Muscle of arm (tissue), 14 donors: ENCODE data around the gene TAMM41. TPM values are rescaled to one million over a fixed set of nuclear protein-coding genes. Genes with fewer than 3 reads are reported as not detected.
"Not testable (repeated sequence)": the region's sequence is repeated elsewhere in the genome, so short reads cannot be mapped to it uniquely, and the experiment has no call there.

ENCODE experiments used
- DNase-seq: peaks from one replicate; pipeline ENCODE4 v3.0.0-alpha.2; 2013
- long read RNA-seq, 11 donors: transcript quantifications; one replicate each; lab custom pipeline, GENCODE V29; 2026
- polyA plus RNA-seq, 12 donors: library from polyadenylated mRNA; unstranded; fragments of 120-200 nt; gene quantifications; one replicate each; pipeline ENCODE4 v1.2.1, GENCODE V29; 2013; ENCODE audit not compliant: insufficient read length in 12 of 12

TAMM41 gene, protein sequence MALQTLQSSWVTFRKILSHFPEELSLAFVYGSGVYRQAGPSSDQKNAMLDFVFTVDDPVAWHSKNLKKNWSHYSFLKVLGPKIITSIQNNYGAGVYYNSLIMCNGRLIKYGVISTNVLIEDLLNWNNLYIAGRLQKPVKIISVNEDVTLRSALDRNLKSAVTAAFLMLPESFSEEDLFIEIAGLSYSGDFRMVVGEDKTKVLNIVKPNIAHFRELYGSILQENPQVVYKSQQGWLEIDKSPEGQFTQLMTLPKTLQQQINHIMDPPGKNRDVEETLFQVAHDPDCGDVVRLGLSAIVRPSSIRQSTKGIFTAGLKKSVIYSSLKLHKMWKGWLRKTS
- 10 to 100 TPM in 11 of 12 donors, not detected in 1; 12.0 to 17.0 (median 14.3) TPM for polyA plus RNA-seq
- long read RNA-seq, donor 1, partial matches to known transcripts = 0 of 1 reads
- long read RNA-seq, donor 1, other reads (novel, unspliced or antisense) = 0 of 1 reads
- long read RNA-seq, donor 2, partial matches to known transcripts = 0 of 5 reads
- long read RNA-seq, donor 2, other reads (novel, unspliced or antisense) = 0 of 5 reads
- long read RNA-seq, donor 3 = 0 reads
- long read RNA-seq, donor 4 = 0 reads
- long read RNA-seq, donor 5, partial matches to known transcripts = 0 of 2 reads
- long read RNA-seq, donor 5, other reads (novel, unspliced or antisense) = 0 of 2 reads
- long read RNA-seq, donor 6, partial matches to known transcripts = 0 of 2 reads
- long read RNA-seq, donor 6, other reads (novel, unspliced or antisense) = 0 of 2 reads
- long read RNA-seq, donor 7, partial matches to known transcripts = 0 of 1 reads
- long read RNA-seq, donor 7, other reads (novel, unspliced or antisense) = 0 of 1 reads
- long read RNA-seq, donor 8, partial matches to known transcripts = 0 of 4 reads
- long read RNA-seq, donor 8, other reads (novel, unspliced or antisense) = 0 of 4 reads
- long read RNA-seq, donor 9, partial matches to known transcripts = 0 of 2 reads
- long read RNA-seq, donor 9, other reads (novel, unspliced or antisense) = 0 of 2 reads
- long read RNA-seq, donor 10, partial matches to known transcripts = 0 of 5 reads
- long read RNA-seq, donor 10, other reads (novel, unspliced or antisense) = 0 of 5 reads
- long read RNA-seq, donor 11, transcript TAMM41-206 (8 exons, 1,213 nt) = major isoform, 5 of 6 reads
- long read RNA-seq, donor 11, partial matches to known transcripts = 0 of 6 reads
- long read RNA-seq, donor 11, other reads (novel, unspliced or antisense) = 0 of 6 reads

DNA sequence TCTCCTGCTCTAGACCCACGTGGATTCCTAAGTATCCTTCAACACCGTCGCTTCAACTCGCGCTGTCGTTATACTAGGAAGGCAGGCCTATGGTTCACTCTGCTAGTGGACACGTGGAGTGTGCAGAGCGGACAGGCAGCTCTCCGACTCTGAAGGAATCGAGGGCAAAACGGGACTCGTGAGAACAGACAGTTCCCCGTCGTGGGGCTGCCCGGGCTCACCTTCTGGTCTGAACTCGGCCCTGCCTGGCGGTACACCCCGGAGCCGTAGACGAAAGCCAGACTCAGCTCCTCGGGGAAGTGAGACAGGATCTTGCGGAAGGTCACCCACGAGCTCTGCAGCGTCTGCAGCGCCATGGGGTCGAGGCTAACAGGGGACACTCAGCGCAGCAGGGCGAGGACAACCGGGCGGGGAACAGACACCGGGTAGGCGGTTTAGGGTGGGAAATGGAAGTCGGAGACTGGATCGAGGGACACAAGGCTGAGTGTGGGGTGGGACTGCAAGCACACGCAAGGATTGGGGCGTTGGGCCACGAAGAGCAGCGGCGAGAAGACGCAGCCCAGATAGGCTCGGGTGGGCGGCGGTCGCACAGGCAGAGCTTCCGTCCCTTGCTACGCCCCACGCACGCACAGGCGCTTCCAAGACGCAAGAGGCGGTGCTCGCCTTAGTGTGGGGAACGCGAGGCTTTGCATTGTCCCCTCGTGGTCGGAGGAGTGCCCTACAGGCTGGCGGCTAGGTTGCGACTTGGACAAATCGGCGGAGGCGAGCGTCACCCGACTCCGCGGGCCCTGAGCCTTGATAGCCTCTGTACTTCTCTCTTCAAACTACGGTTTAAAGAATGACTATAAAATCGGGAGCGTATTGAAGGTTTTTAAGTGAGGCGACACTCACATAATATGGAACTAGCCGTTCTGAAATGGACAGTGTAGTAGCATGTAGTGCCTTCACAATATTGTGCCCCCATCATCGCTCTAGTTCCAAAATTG is at the start of gene TAMM41:
TAMM41 (minus strand) TSS at position 605 of the 986 bp plus-strand sequence; CDS start at position 356, 249 bp downstream.
- DNase-seq = peak; percentile 90

DNA sequence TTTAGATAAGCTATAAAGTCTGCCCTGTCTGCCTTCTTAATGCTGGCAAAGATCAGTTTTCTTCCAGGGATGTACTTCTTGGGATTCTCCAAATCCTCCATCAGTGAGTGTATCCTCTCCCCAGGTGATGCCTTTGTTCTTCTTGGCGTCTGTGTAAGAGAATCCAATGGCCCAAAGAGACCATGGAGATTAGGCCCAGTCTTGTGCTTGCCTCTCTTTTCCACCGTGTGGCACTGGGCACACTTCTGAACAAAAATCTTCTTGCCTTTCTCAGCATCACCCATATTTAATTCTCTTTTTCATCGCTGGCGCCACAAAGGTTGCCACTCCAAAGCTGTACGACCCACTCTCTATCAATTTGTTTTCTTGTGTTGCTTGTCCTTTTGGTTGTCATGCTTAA is 32.2 kb upstream of the TAMM41 start:
- no peak for DNase-seq

DNA sequence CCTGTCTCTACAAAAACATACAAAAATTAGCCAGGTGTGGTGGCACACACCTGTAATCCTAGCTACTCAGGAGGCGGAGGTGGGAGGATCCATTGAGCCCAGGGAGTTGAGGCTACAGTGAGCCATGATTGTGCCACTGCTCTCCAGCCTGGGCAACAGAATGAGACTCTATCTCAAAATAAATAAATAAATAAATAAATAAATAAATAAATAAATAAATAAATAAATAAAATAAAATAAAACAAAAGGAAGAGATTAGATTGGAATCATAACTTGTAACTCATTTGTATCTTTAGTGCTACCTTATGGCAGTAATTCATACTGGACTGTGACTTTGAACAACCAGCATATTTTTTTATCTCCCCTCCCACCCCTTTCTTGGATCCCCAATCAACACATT is 28.0 kb upstream of the TAMM41 start:
- DNase-seq = not testable (repeated sequence)

DNA sequence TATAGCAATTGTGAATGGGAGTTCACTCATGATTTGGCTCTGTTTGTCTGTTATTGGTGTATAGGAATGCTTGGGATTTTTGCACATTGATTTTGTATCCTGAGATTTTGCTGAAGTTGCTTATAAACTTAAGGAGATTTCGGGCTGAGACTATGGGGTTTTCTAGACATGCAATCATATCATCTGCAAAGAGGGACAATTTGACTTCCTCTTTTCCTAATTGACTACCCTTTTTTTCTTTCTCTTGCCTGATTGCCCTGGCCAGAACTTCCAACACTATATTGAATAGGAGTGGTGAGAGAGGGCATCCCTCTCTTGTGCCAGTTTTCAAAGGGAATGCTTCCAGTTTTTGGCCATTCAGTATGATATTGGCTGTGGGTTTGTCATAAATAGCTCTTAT is 17.1 kb upstream of the TAMM41 start:
- not testable (repeated sequence) for DNase-seq

DNA sequence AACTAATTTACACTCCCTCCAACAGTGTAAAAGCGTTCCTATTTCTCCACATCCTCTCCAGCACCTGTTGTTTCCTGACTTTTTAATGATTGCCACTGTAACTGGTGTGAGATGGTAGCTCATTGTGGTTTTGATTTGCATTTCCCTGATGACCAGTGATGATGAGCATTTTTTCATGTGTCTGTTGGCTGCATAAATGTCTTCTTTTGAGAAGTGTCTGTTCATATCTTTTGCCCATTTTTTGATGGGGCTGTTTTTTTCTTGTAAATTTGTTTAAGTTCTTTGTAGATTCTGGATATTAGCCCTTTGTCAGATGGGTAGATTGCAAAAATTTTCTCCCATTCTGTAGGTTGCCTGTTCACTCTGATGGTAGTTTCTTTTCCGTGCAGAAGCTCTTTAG is 15.9 kb upstream of the TAMM41 start:
- not testable (repeated sequence) for DNase-seq

DNA sequence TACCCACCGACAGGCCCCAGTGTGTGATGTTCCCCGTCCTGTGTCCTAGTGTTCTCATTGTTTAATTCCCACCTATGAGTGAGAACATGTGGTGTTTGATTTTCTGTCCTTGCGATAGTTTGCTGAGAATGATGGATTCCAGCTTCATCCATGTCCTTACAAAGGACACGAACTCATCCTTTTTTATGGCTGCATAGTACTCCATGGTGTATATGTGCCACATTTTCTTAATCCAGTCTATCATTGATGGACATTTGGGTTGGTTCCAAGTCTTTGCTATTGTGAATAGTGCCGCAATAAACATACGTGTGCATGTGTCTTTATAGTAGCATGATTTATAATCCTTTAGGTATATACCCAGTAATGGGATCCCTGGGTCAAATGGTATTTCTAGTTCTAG is 15.5 kb upstream of the TAMM41 start:
- not testable (repeated sequence) for DNase-seq

DNA sequence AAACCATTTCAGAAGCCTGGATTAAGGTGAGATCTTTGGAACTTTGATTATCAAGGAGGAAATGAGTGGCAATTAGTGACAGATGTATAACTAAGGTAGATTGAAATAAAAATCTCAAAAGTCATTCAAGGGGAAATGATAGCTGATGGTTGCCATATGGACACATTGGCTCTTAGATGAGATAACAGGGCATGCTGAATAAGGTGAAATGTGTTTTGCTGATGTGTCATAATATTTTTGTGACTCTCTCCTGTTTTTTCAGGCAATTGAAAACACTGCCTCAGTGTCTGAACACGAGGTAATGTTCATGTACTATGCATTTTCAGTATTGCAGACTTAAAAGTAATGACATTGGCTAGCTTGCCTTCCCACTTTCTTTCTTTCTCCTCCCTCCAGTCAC is 13.5 kb upstream of the TAMM41 start:
- not testable (repeated sequence) for DNase-seq

DNA sequence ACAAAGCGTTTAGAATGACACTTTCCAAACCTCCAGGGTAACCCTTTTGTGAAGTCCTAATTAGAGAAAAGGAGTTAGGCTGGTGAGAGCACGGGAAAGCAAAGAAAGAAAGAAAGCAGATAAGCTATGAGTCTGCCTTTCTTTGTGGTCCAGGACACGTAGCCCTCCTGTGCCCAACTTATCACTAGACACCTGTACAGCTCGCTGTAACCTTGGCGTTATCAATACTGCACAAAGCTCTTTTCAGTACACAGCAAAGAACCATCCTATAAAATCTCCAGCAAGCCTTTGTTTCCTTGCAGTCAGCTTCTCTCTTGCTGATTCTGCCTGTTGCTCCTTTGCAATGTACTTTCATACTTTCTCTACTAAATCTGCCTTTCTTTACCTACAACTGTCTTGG is 6.8 kb upstream of the TAMM41 start:
- no peak for DNase-seq

DNA sequence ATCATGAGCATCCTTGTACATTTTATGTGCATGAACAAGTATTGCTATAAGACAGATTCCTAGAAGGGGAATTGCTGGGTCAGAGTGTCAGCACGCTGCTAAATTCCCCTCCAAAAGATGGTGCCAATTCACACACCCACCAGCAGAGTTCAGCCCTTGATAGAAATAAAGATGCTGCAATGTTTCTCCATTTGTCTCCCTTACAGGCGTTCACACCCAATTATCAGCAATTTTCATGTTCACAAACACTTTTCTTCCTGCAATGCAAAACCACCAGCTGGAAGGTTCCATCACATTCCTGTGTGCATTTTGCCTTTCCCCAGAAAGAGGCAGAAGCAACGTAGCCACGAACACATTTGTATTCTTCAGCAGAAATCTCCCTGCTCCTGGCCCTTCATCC is 3.3 kb upstream of the TAMM41 start:
- DNase-seq = no peak

DNA sequence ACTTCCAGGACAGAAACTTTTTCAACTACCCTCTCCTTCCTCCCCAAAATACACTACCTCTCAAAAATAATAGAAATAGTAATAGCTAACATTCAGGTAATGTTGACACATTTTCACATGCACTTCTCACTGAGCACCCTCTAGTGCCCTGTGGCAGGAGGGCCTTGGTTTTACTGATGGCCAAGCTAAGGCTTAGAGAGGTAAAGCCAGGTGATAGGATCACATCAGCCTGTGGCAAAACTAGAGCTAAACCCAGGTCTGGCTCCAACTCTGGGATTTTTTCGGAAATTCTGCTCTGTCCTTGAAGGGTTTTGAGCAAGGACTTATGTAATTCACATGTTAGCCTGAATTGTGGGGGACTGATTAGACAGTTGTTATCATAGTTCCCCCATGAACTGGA is 922 bp upstream of the TAMM41 start:
- no peak for DNase-seq

DNA sequence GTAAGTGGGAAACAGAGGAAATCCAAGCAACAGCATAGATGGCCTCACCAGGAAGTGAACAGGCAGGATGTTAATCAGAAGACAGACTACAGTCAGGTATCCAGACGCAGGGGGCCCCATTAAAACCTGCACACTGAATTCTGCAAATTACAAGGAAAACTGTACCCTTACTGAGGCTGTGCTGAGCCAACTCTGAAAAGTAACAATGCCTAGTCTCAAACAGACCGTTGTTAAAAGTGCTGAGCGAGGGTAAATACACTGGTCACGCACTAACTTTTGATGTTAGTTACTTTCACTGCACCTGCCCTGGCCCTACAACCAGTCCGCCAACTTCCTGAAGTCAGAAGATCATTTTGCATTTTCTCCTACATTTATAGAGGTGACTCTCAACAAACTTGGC is 1.0 kb downstream of the TAMM41 start:
- DNase-seq = no peak

DNA sequence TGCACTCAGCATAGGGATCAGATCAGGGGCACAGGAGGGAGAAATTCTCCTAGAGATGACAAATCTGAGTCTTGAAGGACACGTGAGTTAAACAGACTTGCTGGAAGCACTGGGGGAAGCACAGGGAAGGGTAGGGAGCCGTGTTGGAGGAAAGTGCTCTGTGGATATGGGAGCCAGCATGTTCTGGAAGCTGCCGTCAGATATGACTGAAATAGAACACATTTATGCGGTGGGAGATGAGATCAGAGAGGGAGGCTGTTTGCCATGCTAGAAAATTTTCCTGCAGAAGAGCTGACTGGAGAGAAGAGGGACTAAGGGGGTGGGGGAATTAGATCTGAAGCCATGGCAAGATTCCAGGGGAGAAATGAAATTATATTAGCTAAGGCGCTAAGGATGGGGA is 1.8 kb downstream of the TAMM41 start:
- no peak for DNase-seq

DNA sequence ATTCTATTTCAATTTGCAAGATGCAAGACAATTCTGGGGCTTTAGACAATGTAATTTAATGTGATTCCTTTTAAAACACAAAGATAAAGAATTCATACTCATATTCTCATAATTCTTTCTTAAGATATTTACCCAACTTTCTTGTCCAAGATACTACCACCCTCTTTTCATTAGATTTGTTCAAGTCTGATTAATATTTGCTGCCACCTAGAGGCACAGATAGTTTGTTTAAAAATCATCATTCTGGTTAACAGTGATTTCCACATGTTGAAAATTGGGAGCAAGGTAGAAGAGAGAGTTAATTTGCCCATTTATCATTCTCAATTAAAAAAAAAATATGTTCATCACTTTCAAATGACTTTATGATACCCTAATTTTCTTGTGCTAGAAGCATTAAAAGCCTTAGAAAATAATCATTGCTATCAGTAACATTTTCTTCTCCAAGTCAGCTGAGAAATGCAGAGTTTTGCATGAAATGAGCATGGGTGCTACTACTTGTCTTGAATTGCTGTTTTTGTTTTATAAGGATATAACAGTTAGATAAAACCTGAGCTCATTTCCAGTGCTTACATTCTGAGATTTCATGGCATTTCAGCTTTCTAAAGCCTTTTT is 11.6 kb downstream of the TAMM41 start:
- peak; percentile 29 for DNase-seq

DNA sequence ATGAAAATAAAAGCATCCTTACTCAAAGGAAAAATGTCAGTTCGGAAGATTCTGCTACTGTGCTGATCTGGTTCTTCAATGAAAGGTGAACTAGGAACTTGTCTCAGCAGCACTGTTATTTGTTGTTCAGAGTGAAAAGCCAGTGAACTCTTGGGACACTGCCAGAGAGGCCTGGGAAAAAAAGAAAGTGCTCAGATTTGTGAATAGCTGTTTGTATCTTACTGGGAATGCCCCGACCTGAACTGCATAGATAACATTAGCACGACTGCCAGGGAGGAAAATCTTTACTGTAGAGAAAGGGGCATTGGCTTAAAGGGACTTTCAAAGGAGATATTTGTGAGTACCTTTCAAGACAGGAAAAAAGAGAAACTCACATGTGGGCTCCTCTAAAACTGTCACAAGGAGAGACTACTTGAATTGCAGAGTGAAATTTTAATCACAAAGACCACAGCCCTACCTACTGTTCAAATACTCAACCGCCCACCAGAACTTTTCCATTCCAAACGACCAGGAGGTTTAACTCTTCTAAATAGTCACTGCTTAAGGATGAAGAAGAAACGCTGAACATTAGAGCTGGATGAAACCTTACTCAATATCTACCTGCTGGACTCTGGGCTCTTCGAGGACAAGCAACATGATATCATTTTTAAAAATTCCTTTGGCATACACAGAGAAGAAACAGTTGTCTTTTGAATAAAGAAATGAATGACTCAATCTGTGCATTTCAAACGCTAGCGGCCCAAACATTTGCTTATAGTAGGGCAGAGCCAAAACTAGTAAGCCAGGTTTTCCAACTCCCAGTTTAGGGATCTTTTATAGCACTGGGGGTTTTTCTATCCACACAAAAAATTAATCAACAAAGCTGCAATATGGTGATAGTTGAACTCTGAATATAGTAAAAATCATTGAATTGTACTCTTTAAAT is 13.4 kb downstream of the TAMM41 start:
- DNase-seq = no peak

DNA sequence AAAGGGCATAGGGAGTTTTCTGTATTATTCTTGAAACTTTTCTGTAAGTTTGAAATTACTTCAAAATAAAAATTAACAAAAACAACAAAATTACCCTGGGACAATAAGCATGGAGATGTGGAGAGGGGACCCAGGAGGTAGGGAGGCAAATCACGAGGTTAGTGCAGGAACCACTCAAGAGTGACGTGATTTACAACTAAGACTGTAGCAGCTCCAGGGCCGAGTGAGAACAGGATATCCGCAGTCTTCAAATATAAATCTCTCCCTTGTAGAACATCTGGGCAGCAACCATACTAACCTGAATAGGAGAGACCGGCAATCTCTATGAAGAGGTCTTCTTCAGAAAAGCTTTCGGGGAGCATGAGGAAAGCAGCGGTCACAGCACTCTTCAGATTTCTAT is 17.3 kb downstream of the TAMM41 start:
- DNase-seq = no peak

DNA sequence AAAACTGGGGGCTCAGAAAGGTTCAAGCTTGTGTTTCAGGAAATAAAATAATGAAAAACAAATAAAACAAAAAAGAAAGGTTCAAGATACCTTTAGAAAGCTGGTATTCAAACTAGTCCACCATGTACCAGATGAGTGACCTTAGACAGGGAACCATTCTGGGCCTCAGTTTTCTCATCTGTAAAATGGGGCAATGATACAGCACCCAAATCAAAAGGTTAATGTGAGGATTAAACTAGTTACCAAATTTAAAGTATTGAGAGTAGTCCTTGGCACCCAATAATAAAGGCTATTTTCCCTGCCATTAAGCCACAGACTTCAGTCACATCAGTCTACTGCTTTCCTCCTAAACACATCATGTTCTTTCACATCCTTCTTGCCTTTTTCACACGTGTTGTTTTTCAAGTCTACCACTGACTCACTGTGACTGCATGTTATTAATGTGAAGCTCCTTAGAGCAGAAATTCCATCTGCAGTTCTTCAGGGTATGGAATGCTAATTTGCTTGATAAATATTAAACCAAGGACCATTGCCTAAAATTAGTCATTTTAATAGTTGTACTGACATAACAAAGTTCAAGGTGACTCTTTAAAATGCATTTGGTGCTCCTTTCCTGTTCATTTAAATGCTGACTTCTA is 19.9 kb downstream of the TAMM41 start:
- no peak for DNase-seq

DNA sequence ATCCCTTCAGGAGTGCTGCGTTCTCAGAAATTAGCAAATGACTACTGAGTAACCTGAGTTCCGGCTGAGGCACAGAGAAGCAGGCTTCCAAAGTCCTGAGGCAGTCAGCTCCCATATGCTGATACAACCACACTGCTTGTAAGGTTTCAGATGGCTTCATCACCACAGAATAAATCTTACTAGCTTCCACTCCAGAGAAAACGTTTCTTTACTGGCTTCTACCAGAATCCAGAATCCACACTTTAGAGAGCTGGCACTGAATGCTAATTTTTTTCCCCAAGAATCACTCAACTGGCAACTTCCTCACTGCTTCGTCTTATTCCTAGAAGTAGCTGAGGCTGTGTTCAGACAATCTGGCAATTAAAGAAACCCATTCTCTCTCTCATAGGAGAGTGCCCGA is 21.4 kb downstream of the TAMM41 start:
- no peak for DNase-seq

DNA sequence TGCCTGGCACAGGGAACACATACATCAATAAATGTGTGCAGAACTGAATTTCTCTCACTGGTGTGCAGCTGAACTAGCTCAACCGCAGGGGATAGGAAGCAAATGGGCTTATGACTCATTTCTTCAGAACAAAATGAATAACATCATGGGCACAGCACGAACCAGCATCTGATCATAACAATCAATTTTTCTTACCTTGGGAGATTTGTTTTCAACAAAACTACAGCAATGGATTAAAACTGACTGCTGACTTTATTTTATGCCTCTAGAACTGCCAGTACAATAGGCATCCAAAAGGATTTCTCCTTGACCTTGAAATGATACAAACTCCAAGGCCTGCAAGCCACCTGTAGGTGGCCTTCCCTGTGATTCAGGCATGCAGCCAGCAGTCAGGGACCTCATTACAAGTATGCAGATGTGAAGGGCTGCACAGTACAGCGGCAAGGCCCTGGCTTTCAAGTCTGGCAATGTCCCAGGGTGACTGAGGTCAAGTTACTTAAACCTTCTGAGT is 26.1 kb downstream of the TAMM41 start:
- no peak for DNase-seq
